Measurements from ENCODE around the gene FRMD4B.
A peak's percentile ranks its signal among the peaks of the same experiment; 100 is the strongest.

FRMD4B gene

GRCh38 chr3:69359916-69360315 is 26.0 kb downstream of the FRMD4B start:
- Mint-ChIP-seq H3K4me1 (ENCODE audit: low read depth) (no peaks in the 10 kb centered on the region), H3K9me3 (ENCODE audit: low read depth) (no peaks in the 10 kb centered on the region), H3K27me3 (peaks cover 5% of the 10 kb centered on the region), H3K36me3 (no peaks in the 10 kb centered on the region), H3K27ac (no peak overlapping the region), H3K4me3 (no peak overlapping the region)

GRCh38 chr3:69359339-69359893 is 26.5 kb downstream of the FRMD4B start:
- H3K36me3 Mint-ChIP-seq, result no peaks in the 10 kb centered on the region
- H3K4me1 Mint-ChIP-seq (ENCODE audit: low read depth), result peaks cover 2% of the 10 kb centered on the region
- H3K4me3 Mint-ChIP-seq, result no peak overlapping the region
- peaks cover 6% of the 10 kb centered on the region for H3K27me3 Mint-ChIP-seq
- no peak overlapping the region for H3K27ac Mint-ChIP-seq
- H3K9me3 Mint-ChIP-seq (ENCODE audit: low read depth), result no peaks in the 10 kb centered on the region

GRCh38 chr3:69357196-69357595 is 28.7 kb downstream of the FRMD4B start:
- H3K27ac Mint-ChIP-seq, result no peak overlapping the region

GRCh38 chr3:69354948-69355347 is 30.9 kb downstream of the FRMD4B start:
- H3K4me3 Mint-ChIP-seq, result no peak overlapping the region

More at GRCh38 chr3:69357196-69357595, 28.7 kb downstream of the FRMD4B start:
- peaks cover 16% of the 10 kb centered on the region for H3K4me1 Mint-ChIP-seq (ENCODE audit: low read depth)
- H3K27me3 Mint-ChIP-seq, result peaks cover 16% of the 10 kb centered on the region
- H3K36me3 Mint-ChIP-seq, result no peaks in the 10 kb centered on the region
- no peaks in the 10 kb centered on the region for H3K9me3 Mint-ChIP-seq (ENCODE audit: low read depth)
- no peak overlapping the region for H3K4me3 Mint-ChIP-seq

GRCh38 chr3:69353503-69353902 is 32.4 kb downstream of the FRMD4B start:
- H3K4me1 Mint-ChIP-seq (ENCODE audit: low read depth), result peaks cover 17% of the 10 kb centered on the region
- no peaks in the 10 kb centered on the region for H3K36me3 Mint-ChIP-seq
- no peak overlapping the region for H3K27ac Mint-ChIP-seq
- H3K9me3 Mint-ChIP-seq (ENCODE audit: low read depth), result no peaks in the 10 kb centered on the region
- H3K4me3 Mint-ChIP-seq, result peak overlapping the region; percentile 64
- H3K27me3 Mint-ChIP-seq, result peaks cover 11% of the 10 kb centered on the region

More at GRCh38 chr3:69354948-69355347, 30.9 kb downstream of the FRMD4B start:
- Mint-ChIP-seq H3K27me3 (peaks cover 11% of the 10 kb centered on the region), H3K36me3 (no peaks in the 10 kb centered on the region), H3K9me3 (ENCODE audit: low read depth) (no peaks in the 10 kb centered on the region), H3K4me1 (ENCODE audit: low read depth) (peaks cover 17% of the 10 kb centered on the region), H3K27ac (no peak overlapping the region)

- Mint-ChIP-seq H3K27me3 (peaks cover 11% of the 10 kb centered on the region), H3K9me3 (ENCODE audit: low read depth) (no peaks in the 10 kb centered on the region), H3K36me3 (no peaks in the 10 kb centered on the region), H3K27ac (no peak overlapping the region), H3K4me3 (peak overlapping the region; percentile 64), H3K4me1 (ENCODE audit: low read depth) (peaks cover 17% of the 10 kb centered on the region)
Measured at GRCh38 chr3:69353088-69353478, 32.8 kb downstream of the FRMD4B start.

- Mint-ChIP-seq H3K4me3 (no peak overlapping the region), H3K36me3 (no peaks in the 10 kb centered on the region), H3K27me3 (peaks cover 12% of the 10 kb centered on the region), H3K27ac (no peak overlapping the region), H3K4me1 (ENCODE audit: low read depth) (peaks cover 17% of the 10 kb centered on the region), H3K9me3 (ENCODE audit: low read depth) (no peaks in the 10 kb centered on the region)
Measured at GRCh38 chr3:69352305-69353087, 33.4 kb downstream of the FRMD4B start.

- peaks cover 3% of the 10 kb centered on the region for H3K36me3 Mint-ChIP-seq
- no peaks in the 10 kb centered on the region for H3K9me3 Mint-ChIP-seq (ENCODE audit: low read depth)
- peaks cover 4% of the 10 kb centered on the region for H3K27me3 Mint-ChIP-seq
- no peak overlapping the region for H3K4me3 Mint-ChIP-seq
- H3K27ac Mint-ChIP-seq, result no peak overlapping the region
- H3K4me1 Mint-ChIP-seq (ENCODE audit: low read depth), result no peaks in the 10 kb centered on the region
Measured at GRCh38 chr3:69343875-69344274, 42.0 kb downstream of the FRMD4B start.

GRCh38 chr3:69342074-69342473 is 43.8 kb downstream of the FRMD4B start:
- H3K36me3 Mint-ChIP-seq, result peaks cover 5% of the 10 kb centered on the region
- no peaks in the 10 kb centered on the region for H3K4me1 Mint-ChIP-seq (ENCODE audit: low read depth)
- no peak overlapping the region for H3K27ac Mint-ChIP-seq
- no peak overlapping the region for H3K4me3 Mint-ChIP-seq
- H3K9me3 Mint-ChIP-seq (ENCODE audit: low read depth), result no peaks in the 10 kb centered on the region
- H3K27me3 Mint-ChIP-seq, result no peaks in the 10 kb centered on the region

- Mint-ChIP-seq H3K36me3 (peaks cover 2% of the 10 kb centered on the region), H3K4me3 (no peak overlapping the region), H3K27me3 (no peaks in the 10 kb centered on the region), H3K9me3 (ENCODE audit: low read depth) (no peaks in the 10 kb centered on the region), H3K4me1 (ENCODE audit: low read depth) (no peaks in the 10 kb centered on the region), H3K27ac (no peak overlapping the region)
Measured at GRCh38 chr3:69339760-69340159, 46.1 kb downstream of the FRMD4B start.

GRCh38 chr3:69338911-69339310 is 47.0 kb downstream of the FRMD4B start:
- Mint-ChIP-seq H3K9me3 (ENCODE audit: low read depth) (no peaks in the 10 kb centered on the region), H3K4me3 (no peak overlapping the region), H3K27me3 (no peaks in the 10 kb centered on the region), H3K4me1 (ENCODE audit: low read depth) (no peaks in the 10 kb centered on the region), H3K27ac (no peak overlapping the region), H3K36me3 (peaks cover 2% of the 10 kb centered on the region)

- Mint-ChIP-seq H3K36me3 (no peaks in the 10 kb centered on the region), H3K27me3 (no peaks in the 10 kb centered on the region), H3K9me3 (ENCODE audit: low read depth) (no peaks in the 10 kb centered on the region), H3K27ac (no peak overlapping the region), H3K4me3 (no peak overlapping the region), H3K4me1 (ENCODE audit: low read depth) (peaks cover 10% of the 10 kb centered on the region)
Measured at GRCh38 chr3:69332934-69333333, 53.0 kb downstream of the FRMD4B start.

- peaks cover 30% of the 10 kb centered on the region for H3K4me1 Mint-ChIP-seq (ENCODE audit: low read depth)
- H3K27ac Mint-ChIP-seq, result no peak overlapping the region
- no peak overlapping the region for H3K4me3 Mint-ChIP-seq
- H3K27me3 Mint-ChIP-seq, result no peaks in the 10 kb centered on the region
- H3K9me3 Mint-ChIP-seq (ENCODE audit: low read depth), result no peaks in the 10 kb centered on the region
- H3K36me3 Mint-ChIP-seq, result no peaks in the 10 kb centered on the region
Measured at GRCh38 chr3:69330891-69331400, 54.9 kb downstream of the FRMD4B start.

- Mint-ChIP-seq H3K27me3 (no peaks in the 10 kb centered on the region), H3K4me3 (no peak overlapping the region), H3K4me1 (ENCODE audit: low read depth) (peaks cover 36% of the 10 kb centered on the region), H3K27ac (no peak overlapping the region), H3K36me3 (no peaks in the 10 kb centered on the region), H3K9me3 (ENCODE audit: low read depth) (no peaks in the 10 kb centered on the region)
Measured at GRCh38 chr3:69329892-69330291, 56.0 kb downstream of the FRMD4B start.

- Mint-ChIP-seq H3K27ac (peak overlapping the region; percentile 52), H3K27me3 (no peaks in the 10 kb centered on the region), H3K9me3 (ENCODE audit: low read depth) (no peaks in the 10 kb centered on the region), H3K36me3 (no peaks in the 10 kb centered on the region), H3K4me1 (ENCODE audit: low read depth) (peaks cover 39% of the 10 kb centered on the region), H3K4me3 (no peak overlapping the region)
Measured at GRCh38 chr3:69328963-69329302, 57.0 kb downstream of the FRMD4B start.
